Measurements from ENCODE around the gene RNF180.
"Not testable (repeated sequence)": the region's sequence is repeated elsewhere in the genome, so short reads cannot be mapped to it uniquely, and the experiment has no call there.

Gene RNF180

DNA sequence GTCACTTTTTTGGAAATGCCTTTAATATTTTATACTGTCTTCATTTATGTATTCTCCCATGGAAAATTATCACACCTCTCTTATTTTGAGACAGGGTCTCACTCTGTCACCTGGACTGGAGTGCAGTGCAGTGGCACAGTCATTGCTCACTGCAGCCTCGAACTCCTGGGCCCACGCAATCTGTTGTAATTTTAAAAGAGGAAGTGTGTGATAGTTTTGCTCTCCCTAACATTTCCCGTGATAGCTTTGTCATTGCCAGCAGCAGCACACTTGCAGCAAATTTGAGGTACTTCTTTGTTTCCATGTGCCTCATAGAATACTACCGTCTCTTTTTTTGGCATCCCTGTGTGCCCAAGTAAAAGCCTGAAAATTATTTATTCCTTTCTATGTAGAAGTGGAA lies 103.5 kb downstream of the RNF180 start:
- DNase-seq (ENCODE audit: low spot score), result no peak
- H3K4me3 Mint-ChIP-seq, result no peak overlapping the region
- H3K27me3 Mint-ChIP-seq (ENCODE audit: low read depth), result no peaks in the 10 kb centered on the region
- H3K9me3 Mint-ChIP-seq, result peaks cover 9% of the 10 kb centered on the region
- no peaks in the 10 kb centered on the region for H3K36me3 Mint-ChIP-seq (ENCODE audit: low read depth)
- H3K27ac Mint-ChIP-seq, result no peak overlapping the region
- no peaks in the 10 kb centered on the region for H3K4me1 Mint-ChIP-seq (ENCODE audit: low read depth)

DNA sequence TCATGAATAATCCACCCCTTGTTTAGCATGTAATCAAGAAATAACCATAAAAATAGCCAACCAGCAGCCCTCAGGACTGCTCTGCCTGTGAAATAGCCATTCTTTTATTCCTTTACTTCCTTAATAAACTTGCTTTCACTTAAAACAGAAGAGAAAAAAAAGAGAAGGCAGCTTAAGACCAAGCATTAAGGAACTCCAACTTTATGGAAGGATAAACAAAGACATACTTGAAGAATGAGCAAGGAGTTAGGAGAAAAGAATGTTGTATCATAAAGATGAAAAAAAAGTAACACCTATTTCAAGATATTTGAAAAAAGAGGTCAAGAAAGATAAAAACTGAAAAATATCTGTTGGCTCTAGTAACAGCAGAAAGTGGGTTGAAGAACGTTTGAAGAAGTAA lies 107.6 kb downstream of the RNF180 start:
- Mint-ChIP-seq H3K4me3 (no peak overlapping the region), H3K27ac (no peak overlapping the region), H3K36me3 (ENCODE audit: low read depth) (no peaks in the 10 kb centered on the region), H3K9me3 (no peaks in the 10 kb centered on the region), H3K27me3 (ENCODE audit: low read depth) (no peaks in the 10 kb centered on the region), H3K4me1 (ENCODE audit: low read depth) (no peaks in the 10 kb centered on the region)
- no peak for DNase-seq (ENCODE audit: low spot score)

GRCh38 chr5:64285188-64286130 lies 119.8 kb downstream of the RNF180 start:
- H3K27ac Mint-ChIP-seq, result no peak overlapping the region
- H3K27me3 Mint-ChIP-seq (ENCODE audit: low read depth), result no peaks in the 10 kb centered on the region
- no peak overlapping the region for H3K4me3 Mint-ChIP-seq
- peaks cover 26% of the 10 kb centered on the region for H3K9me3 Mint-ChIP-seq
- no peak for DNase-seq (ENCODE audit: low spot score)
- no peaks in the 10 kb centered on the region for H3K4me1 Mint-ChIP-seq (ENCODE audit: low read depth)
- H3K36me3 Mint-ChIP-seq (ENCODE audit: low read depth), result no peaks in the 10 kb centered on the region

GRCh38 chr5:64286381-64286780 lies 120.7 kb downstream of the RNF180 start:
- no peak overlapping the region for H3K4me3 Mint-ChIP-seq
- no peaks in the 10 kb centered on the region for H3K4me1 Mint-ChIP-seq (ENCODE audit: low read depth)
- DNase-seq (ENCODE audit: low spot score), result no peak
- H3K9me3 Mint-ChIP-seq, result peaks cover 26% of the 10 kb centered on the region
- H3K36me3 Mint-ChIP-seq (ENCODE audit: low read depth), result no peaks in the 10 kb centered on the region
- no peak overlapping the region for H3K27ac Mint-ChIP-seq
- H3K27me3 Mint-ChIP-seq (ENCODE audit: low read depth), result no peaks in the 10 kb centered on the region

DNA sequence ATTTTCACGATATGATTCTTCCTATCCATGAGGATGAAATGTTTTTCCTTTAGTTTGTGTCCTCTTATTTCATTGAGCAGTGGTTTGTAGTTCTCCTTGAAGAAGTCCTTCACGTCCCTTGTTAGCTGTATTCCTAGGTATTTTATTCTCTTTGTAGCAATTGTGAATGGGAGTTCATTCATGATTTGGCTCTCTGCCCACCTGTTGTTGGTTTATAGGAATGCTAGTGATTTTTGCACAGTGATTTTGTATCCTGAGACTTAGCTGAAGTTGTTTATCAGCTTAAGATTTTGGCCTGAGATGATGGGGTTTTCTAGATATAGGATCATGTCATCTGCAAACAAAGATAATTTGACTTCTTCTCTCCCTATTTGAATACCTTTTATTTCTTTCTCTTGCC lies 122.9 kb downstream of the RNF180 start:
- H3K4me1 Mint-ChIP-seq (ENCODE audit: low read depth); H3K36me3 Mint-ChIP-seq (ENCODE audit: low read depth); H3K4me3 Mint-ChIP-seq: not testable (repeated sequence)

GRCh38 chr5:64292611-64293215 lies 127.1 kb downstream of the RNF180 start:
- no peak for DNase-seq (ENCODE audit: low spot score)
- H3K36me3 Mint-ChIP-seq (ENCODE audit: low read depth), result no peaks in the 10 kb centered on the region

More for the DNA sequence above, 122.9 kb downstream of the RNF180 start:
- H3K9me3 Mint-ChIP-seq, result peaks cover 22% of the 10 kb centered on the region
- H3K27ac Mint-ChIP-seq; DNase-seq (ENCODE audit: low spot score); H3K27me3 Mint-ChIP-seq (ENCODE audit: low read depth): not testable (repeated sequence)

DNA sequence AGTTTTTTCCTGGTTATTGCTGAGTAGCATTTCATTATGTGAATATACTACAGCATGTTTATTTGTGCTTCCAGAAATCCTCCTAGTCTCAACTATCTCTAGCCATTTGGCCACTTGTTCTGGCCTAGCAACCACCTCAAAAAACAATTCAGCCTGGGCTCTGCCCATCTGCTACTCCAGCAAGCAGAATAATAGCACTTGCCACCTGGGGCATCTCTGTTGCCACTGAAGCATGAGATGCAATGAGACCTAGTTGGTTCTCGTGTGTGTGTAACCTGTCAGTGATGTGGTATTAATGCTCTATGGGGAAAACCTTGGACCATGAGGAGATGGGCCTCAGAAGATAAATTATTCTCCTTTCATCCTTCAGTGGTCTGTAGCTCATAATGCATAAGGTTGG lies 129.5 kb downstream of the RNF180 start:
- Mint-ChIP-seq H3K4me1 (ENCODE audit: low read depth) (no peaks in the 10 kb centered on the region), H3K27ac (no peak overlapping the region), H3K4me3 (no peak overlapping the region)

More at GRCh38 chr5:64292611-64293215, 127.1 kb downstream of the RNF180 start:
- no peak overlapping the region for H3K27ac Mint-ChIP-seq
- no peaks in the 10 kb centered on the region for H3K27me3 Mint-ChIP-seq (ENCODE audit: low read depth)
- no peak overlapping the region for H3K4me3 Mint-ChIP-seq
- peaks cover 8% of the 10 kb centered on the region for H3K9me3 Mint-ChIP-seq
- no peaks in the 10 kb centered on the region for H3K4me1 Mint-ChIP-seq (ENCODE audit: low read depth)

GRCh38 chr5:64298586-64298985 lies 132.9 kb downstream of the RNF180 start:
- Mint-ChIP-seq H3K27ac (no peak overlapping the region), H3K36me3 (ENCODE audit: low read depth) (no peaks in the 10 kb centered on the region), H3K27me3 (ENCODE audit: low read depth) (no peaks in the 10 kb centered on the region), H3K4me1 (ENCODE audit: low read depth) (no peaks in the 10 kb centered on the region), H3K4me3 (no peak overlapping the region), H3K9me3 (no peaks in the 10 kb centered on the region)
- DNase-seq (ENCODE audit: low spot score), result no peak

More for the DNA sequence above, 129.5 kb downstream of the RNF180 start:
- no peak for DNase-seq (ENCODE audit: low spot score)
- Mint-ChIP-seq H3K27me3 (ENCODE audit: low read depth) (no peaks in the 10 kb centered on the region), H3K36me3 (ENCODE audit: low read depth) (no peaks in the 10 kb centered on the region), H3K9me3 (peaks cover 6% of the 10 kb centered on the region)

- no peak for DNase-seq (ENCODE audit: low spot score)
- H3K4me3 Mint-ChIP-seq, result no peak overlapping the region
- no peaks in the 10 kb centered on the region for H3K9me3 Mint-ChIP-seq
- H3K36me3 Mint-ChIP-seq (ENCODE audit: low read depth), result no peaks in the 10 kb centered on the region
- H3K27ac Mint-ChIP-seq, result no peak overlapping the region
- H3K4me1 Mint-ChIP-seq (ENCODE audit: low read depth), result no peaks in the 10 kb centered on the region
- no peaks in the 10 kb centered on the region for H3K27me3 Mint-ChIP-seq (ENCODE audit: low read depth)
Observed at GRCh38 chr5:64299805-64300204, 134.2 kb downstream of the RNF180 start.

GRCh38 chr5:64301566-64301965 lies 135.9 kb downstream of the RNF180 start:
- no peaks in the 10 kb centered on the region for H3K27me3 Mint-ChIP-seq (ENCODE audit: low read depth)
- H3K36me3 Mint-ChIP-seq (ENCODE audit: low read depth), result no peaks in the 10 kb centered on the region
- no peaks in the 10 kb centered on the region for H3K9me3 Mint-ChIP-seq

GRCh38 chr5:64308135-64308534 lies 142.5 kb downstream of the RNF180 start:
- Mint-ChIP-seq H3K9me3 (no peaks in the 10 kb centered on the region), H3K27me3 (ENCODE audit: low read depth) (no peaks in the 10 kb centered on the region), H3K4me3 (no peak overlapping the region), H3K4me1 (ENCODE audit: low read depth) (no peaks in the 10 kb centered on the region), H3K36me3 (ENCODE audit: low read depth) (no peaks in the 10 kb centered on the region), H3K27ac (no peak overlapping the region)
- DNase-seq (ENCODE audit: low spot score), result no peak

More at GRCh38 chr5:64301566-64301965, 135.9 kb downstream of the RNF180 start:
- Mint-ChIP-seq H3K4me1 (ENCODE audit: low read depth) (no peaks in the 10 kb centered on the region), H3K4me3 (no peak overlapping the region), H3K27ac (no peak overlapping the region)
- no peak for DNase-seq (ENCODE audit: low spot score)

DNA sequence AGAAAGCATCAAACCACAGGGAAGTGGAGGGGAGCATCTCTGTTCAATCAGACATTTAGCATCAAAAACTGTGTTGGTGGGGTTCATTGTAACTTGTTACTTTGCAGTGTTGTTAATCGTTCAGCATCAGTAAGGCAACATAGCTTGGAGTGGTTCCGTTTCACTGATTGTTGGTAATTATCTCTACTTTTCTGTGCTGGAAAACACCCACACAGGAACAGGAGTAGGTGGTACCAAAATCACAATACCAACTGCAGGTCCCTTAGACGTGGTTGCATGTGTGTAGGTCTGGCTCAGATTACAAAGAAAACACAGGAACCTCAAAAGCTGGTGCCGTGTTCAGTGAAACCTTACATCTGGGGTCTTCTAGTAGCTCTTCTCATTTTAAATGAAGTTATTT lies 146.8 kb downstream of the RNF180 start:
- Mint-ChIP-seq H3K4me3 (no peak overlapping the region), H3K27ac (no peak overlapping the region), H3K9me3 (no peaks in the 10 kb centered on the region), H3K27me3 (ENCODE audit: low read depth) (no peaks in the 10 kb centered on the region), H3K36me3 (ENCODE audit: low read depth) (no peaks in the 10 kb centered on the region), H3K4me1 (ENCODE audit: low read depth) (no peaks in the 10 kb centered on the region)
- DNase-seq (ENCODE audit: low spot score), result no peak

- H3K36me3 Mint-ChIP-seq (ENCODE audit: low read depth), result no peaks in the 10 kb centered on the region
- no peaks in the 10 kb centered on the region for H3K9me3 Mint-ChIP-seq
- no peaks in the 10 kb centered on the region for H3K4me1 Mint-ChIP-seq (ENCODE audit: low read depth)
- DNase-seq (ENCODE audit: low spot score), result no peak
- H3K27me3 Mint-ChIP-seq (ENCODE audit: low read depth), result no peaks in the 10 kb centered on the region
- no peak overlapping the region for H3K27ac Mint-ChIP-seq
- no peak overlapping the region for H3K4me3 Mint-ChIP-seq
Observed at GRCh38 chr5:64315778-64316177, 150.1 kb downstream of the RNF180 start.

GRCh38 chr5:64318175-64318574 lies 152.5 kb downstream of the RNF180 start:
- DNase-seq (ENCODE audit: low spot score), result no peak
- Mint-ChIP-seq H3K4me3 (no peak overlapping the region), H3K27ac (no peak overlapping the region), H3K4me1 (ENCODE audit: low read depth) (no peaks in the 10 kb centered on the region), H3K9me3 (no peaks in the 10 kb centered on the region), H3K27me3 (ENCODE audit: low read depth) (no peaks in the 10 kb centered on the region), H3K36me3 (ENCODE audit: low read depth) (no peaks in the 10 kb centered on the region)
